HG02973 (cell line): ENCODE results near the gene CLEC16A.

Experiments
- ATAC-seq: cut with Tn5 transposase; IDR thresholded peaks from one replicate; pipeline ENCODE4 v1.9.1; 2021; ENCODE audit warnings: moderate library complexity; ENCODE audit not compliant: unreplicated experiment

CLEC16A gene

GRCh38 chr16:11134722-11135463 is 190.5 kb downstream of the CLEC16A start:
- ATAC-seq = no peak

DNA sequence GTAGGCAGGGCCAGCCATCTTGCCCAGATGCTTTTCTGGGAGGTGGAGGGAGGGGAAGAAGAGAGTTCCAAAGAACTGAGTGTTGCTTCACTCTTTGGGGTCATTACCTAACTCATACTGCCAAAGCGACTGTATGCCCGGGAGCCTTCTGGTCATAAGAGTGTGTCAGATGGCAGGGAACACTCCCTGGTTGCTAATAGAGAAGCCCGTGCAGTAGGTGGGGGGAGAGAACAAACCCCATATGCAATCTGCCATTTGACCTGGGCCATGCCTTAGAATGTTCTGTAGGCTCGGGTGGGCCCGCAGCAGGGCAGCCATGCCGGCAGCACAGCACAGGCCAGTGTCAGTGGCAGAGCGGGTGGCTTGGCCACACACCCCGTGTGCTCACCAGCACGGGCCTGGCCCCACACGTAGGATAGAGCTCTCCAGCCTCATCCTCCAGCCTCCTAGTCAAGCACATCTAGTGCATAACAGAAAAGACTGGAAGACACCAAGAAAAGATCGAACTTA is 191.2 kb downstream of the CLEC16A start:
- no peak for ATAC-seq

DNA sequence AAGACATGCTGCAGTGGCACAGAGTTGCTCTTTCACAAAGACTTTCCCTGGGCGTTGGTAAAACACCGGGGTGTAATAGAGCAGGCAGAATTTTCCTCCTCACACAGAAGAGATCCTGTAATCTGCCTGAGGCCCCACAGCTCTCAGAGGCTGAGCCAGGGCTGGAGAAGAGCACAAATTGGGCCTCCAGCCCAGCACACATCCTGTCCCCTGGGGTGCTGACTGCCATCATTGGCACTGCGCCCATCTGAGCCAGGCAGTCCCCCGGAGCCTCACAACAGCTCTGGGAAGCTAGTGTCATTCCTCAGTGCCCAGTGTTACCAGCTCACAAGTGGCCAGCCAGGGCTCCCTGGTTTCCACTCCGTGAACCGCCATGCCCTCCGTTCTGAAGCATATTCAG is 192.2 kb downstream of the CLEC16A start:
- ATAC-seq = no peak

GRCh38 chr16:11138022-11138768 is 193.8 kb downstream of the CLEC16A start:
- ATAC-seq = no peak

DNA sequence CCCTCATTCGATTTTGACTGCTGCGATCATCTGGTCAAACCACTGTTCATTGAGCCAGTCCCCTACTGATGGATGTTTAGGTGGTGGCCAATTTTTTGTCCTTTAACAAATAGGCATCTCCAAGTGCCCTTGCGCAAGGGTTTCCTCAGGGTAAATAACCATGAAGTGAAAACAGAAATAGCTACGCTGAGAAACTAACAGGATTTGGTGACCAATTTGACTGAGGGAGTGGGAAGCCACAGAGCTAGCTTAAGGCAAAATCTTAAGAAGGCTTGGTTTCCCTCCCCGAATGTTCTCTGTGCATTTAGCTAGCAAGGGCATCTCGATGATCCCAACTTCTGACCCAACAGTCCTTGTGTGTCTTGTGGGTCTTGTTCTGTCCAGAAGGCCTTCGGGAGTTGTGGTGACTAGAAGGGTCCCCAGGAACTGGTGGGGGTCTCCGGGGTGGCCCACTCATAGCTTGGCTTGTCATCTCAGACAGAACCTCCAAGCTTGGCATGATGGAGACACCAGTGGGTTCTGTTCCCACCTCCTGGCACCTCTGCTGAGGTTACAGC is 194.5 kb downstream of the CLEC16A start:
- no peak for ATAC-seq

- no peak for ATAC-seq
Measured at GRCh38 chr16:11139326-11140097, 195.1 kb downstream of the CLEC16A start.

DNA sequence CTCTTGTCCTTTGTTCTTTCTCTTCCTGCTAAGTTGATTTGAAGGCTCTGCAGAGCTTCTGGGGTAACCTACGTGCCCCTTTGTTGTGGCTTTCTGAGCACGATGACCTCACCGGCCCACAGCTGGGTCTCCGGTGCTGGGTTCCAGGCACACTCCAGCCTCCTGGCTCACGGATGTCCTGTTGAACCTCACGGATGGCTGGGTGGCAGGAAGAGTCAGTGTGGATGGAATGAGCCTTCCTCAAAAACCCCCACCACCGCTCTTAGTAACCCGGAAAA is 195.7 kb downstream of the CLEC16A start:
- ATAC-seq = no peak

GRCh38 chr16:11140466-11140865 is 196.1 kb downstream of the CLEC16A start:
- no peak for ATAC-seq

DNA sequence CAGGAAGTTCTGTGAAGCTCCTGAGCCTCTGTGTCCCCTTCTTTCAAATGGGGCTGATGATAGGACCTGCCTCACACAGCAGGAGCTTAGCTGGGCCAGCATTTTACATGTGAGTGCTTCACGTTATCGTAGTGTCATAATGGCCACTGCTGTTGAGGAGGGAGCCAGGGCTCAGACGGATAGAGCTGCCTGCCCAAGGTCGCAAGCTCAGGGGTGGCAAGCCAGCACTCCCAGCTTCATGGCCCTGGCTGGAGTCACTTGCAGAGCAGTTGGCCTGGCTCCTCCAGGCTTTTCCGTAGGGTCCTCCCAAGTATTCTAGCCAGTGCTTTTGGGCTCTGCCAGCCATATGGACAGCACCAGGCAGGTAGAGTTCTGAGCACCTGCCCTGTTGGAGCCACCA is 196.5 kb downstream of the CLEC16A start:
- no peak for ATAC-seq

GRCh38 chr16:11141409-11142260 is 197.3 kb downstream of the CLEC16A start:
- no peak for ATAC-seq

GRCh38 chr16:11142261-11142630 is 197.9 kb downstream of the CLEC16A start:
- ATAC-seq = no peak

DNA sequence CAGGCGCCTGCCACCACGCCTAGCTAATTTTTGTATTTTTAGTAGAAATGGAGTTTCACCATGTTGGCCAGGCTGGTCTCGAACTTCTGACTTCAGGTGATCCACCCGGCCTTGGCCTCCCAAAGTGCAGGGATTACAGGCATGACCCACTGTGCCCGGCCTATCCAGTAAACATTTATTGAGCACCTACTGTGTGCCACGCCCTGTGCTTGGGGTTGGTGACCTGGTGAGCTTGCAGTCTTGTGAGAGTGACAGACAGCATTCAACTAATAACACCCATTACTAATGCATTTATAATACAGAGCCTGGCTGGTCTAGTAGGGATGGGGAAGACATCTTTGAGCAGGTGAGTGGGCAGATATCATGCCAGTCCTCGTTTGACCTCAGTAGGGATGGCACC is 198.6 kb downstream of the CLEC16A start:
- ATAC-seq = no peak

- no peak for ATAC-seq
Measured at GRCh38 chr16:11143372-11144035, 199.1 kb downstream of the CLEC16A start.

DNA sequence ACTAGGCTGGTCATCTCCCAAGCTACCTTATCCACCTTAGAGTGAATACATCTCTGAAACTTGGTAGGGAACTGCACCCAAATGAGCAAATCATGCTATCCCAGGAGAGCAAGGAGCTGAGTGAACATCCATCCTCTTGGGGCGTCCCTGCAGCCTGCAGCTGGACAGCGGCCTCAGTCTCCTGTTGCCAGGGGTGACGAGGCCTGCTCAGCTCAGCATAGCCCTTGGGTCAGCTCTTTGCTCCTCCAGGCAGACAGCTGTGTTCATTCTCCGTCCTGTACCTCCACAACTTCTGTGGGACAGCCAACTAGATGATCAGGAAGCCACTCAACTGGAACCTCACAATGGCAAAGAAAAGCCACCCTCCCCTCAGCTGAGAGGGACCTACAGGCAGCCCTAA is 199.8 kb downstream of the CLEC16A start:
- no peak for ATAC-seq

GRCh38 chr16:11145173-11145818 is 200.9 kb downstream of the CLEC16A start:
- no peak for ATAC-seq

- ATAC-seq = no peak
Measured at GRCh38 chr16:11145819-11146211, 201.5 kb downstream of the CLEC16A start.

DNA sequence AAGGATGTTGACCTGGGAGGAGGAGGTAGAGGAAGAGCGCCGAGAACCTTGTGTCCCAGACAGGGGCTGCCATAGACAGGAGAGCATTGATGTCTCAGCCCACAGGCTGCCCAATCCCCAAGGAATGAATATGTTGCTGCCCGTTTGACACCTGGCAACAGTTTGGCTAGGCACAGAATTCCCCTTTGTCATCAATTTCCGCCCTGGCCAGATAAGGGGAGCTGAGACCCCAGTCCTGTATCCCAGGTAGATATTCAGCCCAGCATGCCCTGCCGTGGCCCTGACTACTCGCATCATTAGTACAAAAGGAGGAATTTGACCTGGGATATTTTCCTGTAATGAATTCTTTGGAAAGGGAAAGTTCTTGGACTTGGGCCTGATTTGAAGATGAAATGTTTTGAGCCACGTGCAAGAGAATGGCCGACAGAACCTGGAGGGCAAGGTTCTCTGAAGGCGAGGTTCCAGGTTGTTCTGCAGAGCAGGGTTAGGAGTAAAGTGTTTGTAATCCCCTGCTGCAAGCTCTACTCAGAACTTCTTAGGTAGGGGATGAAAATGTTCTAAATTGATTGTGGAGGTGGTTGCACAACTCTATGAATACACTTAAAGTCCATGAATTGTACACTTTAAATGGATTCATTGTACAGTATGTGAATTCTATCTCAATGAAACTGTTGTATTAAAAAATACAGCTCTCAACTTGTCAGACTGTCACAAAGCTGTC is 202.8 kb downstream of the CLEC16A start:
- ATAC-seq = no peak

DNA sequence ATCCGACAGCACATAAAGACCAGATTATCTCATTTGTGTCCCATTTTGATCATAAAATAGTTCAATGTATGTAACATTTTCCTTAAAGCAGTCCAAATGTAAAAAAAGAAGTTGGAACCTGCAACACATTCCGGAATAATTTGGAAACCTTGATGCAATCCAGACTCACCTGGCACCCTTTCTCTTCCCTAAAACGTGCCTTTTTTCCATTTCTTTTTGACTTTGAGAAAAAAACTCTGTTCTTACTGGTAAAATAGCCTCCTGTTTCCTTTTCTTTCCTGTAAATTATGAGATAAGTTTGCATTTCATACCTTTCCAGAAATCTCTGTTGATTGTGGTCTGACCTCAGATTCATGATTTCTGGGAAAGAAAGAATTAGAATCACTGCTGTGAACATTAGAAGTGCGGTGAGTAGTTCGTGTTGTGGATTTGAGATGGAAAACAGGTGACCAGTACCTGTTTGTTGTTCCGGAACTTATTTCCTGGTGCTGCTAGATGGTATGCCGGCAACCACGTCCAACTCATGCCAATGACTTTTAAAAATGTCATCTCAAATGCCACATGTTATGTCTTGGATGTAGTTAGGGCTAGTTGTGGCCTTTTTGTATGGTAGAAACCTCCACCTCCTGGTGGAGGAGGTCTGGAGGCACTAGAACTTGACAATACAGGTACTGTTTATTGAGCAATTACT is 203.5 kb downstream of the CLEC16A start:
- no peak for ATAC-seq
